Measurements from ENCODE around the gene SH3GL2. TPM values are rescaled to one million over a fixed set of nuclear protein-coding genes. Genes with fewer than 3 reads are reported as not detected.

SH3GL2 gene
- total RNA-seq, 1 experiment from 2014 or later: not detected

- Histone ChIP-seq H3K9me3 (ENCODE audit: control insufficient read depth, insufficient read depth, low read depth, low read length) (no peaks in the 10 kb centered on the region), H3K4me3 (ENCODE audit: low read depth in 2 of 2, low read length in 2 of 2) (no peak overlapping the region), H3K4me1 (ENCODE audit: control insufficient read depth, insufficient read depth, low read length) (no peaks in the 10 kb centered on the region), H3K36me3 (ENCODE audit: control insufficient read depth, insufficient read depth, low read length) (no peaks in the 10 kb centered on the region), H3K27ac (ENCODE audit: low read length) (no peak overlapping the region), H3K27me3 (ENCODE audit: control insufficient read depth, insufficient read depth, low read length) (no peaks in the 10 kb centered on the region)
- POLR2A ChIA-PET: no interaction called here
- intact Hi-C loops (cut with micrococcal nuclease; ENCODE audit: unreplicated experiment): no loop called here
- no peak for TF ChIP-seq TCF7L2 (IDR thresholded peaks at IDR 0.05; ENCODE audit: low read depth, low read length)
- no peak for TF ChIP-seq SIN3A (IDR thresholded peaks at IDR 0.05; ENCODE audit: borderline replicate concordance, insufficient read depth, low read depth, low read length)
- no peak for TF ChIP-seq POLR2AphosphoS5 (IDR thresholded peaks at IDR 0.05; ENCODE audit: low read depth, low read length)
- no peak for TF ChIP-seq CTCF (IDR thresholded peaks at IDR 0.05)
- no peak for TF ChIP-seq REST (IDR thresholded peaks at IDR 0.05; ENCODE audit: insufficient read depth in 1 of 2, low read depth in 2 of 2, low read length in 1 of 2)
- in situ Hi-C loops (cut with HindIII; ENCODE audit: low pct_unique_long_range_greater_than_20kb, low sequenced_read_pairs): no loop called here
- DNase-seq (ENCODE audit: low read depth, low spot score): no peak
- BruUV-seq (replicated peaks): no TSS peak
- CTCF ChIA-PET: no interaction called here
- ATAC-seq: no peak
Measured at GRCh38 chr9:17651725-17652124, 72.9 kb downstream of the SH3GL2 start.

GRCh38 chr9:17653947-17654465 is 75.1 kb downstream of the SH3GL2 start:
- in situ Hi-C loops (cut with HindIII; ENCODE audit: low pct_unique_long_range_greater_than_20kb, low sequenced_read_pairs): no loop called here
- Histone ChIP-seq H3K9me3 (ENCODE audit: control insufficient read depth, insufficient read depth, low read depth, low read length) (no peaks in the 10 kb centered on the region), H3K4me1 (ENCODE audit: control insufficient read depth, insufficient read depth, low read length) (no peaks in the 10 kb centered on the region), H3K36me3 (ENCODE audit: control insufficient read depth, insufficient read depth, low read length) (no peaks in the 10 kb centered on the region), H3K4me3 (ENCODE audit: low read depth in 2 of 2, low read length in 2 of 2) (no peak overlapping the region), H3K27me3 (ENCODE audit: control insufficient read depth, insufficient read depth, low read length) (no peaks in the 10 kb centered on the region), H3K27ac (ENCODE audit: low read length) (no peak overlapping the region)
- intact Hi-C loops (cut with micrococcal nuclease; ENCODE audit: unreplicated experiment): no loop called here
- no peak for ATAC-seq
- CTCF ChIA-PET: no interaction called here
- TF ChIP-seq TCF7L2 (IDR thresholded peaks at IDR 0.05; ENCODE audit: low read depth, low read length) (no peak), CTCF (IDR thresholded peaks at IDR 0.05) (no peak), POLR2AphosphoS5 (IDR thresholded peaks at IDR 0.05; ENCODE audit: low read depth, low read length) (no peak), SIN3A (IDR thresholded peaks at IDR 0.05; ENCODE audit: borderline replicate concordance, insufficient read depth, low read depth, low read length) (no peak), REST (IDR thresholded peaks at IDR 0.05; ENCODE audit: insufficient read depth in 1 of 2, low read depth in 2 of 2, low read length in 1 of 2) (no peak)
- no peak for DNase-seq (ENCODE audit: low read depth, low spot score)
- POLR2A ChIA-PET: no interaction called here
- no TSS peak for BruUV-seq (replicated peaks)

Data from Panc1 (cell line).